Gastroesophageal sphincter (tissue), 4 donors: ENCODE results near the gene RPS24. TPM values are rescaled to one million over a fixed set of nuclear protein-coding genes. Genes with fewer than 3 reads are reported as not detected.
"Not testable (repeated sequence)": the region's sequence is repeated elsewhere in the genome, so short reads cannot be mapped to it uniquely, and the experiment has no call there.

ENCODE experiments used
- ATAC-seq: fragments of 150-250 bp; one replicate; pipeline ENCODE4 v1.9.1; 2016; ENCODE audit warnings: mild to moderate bottlenecking, moderate library complexity
- H3K27ac ChIP-seq, 4 donors: fragments of 200-600 bp; sonication (generic) in 3 of 4; 1 replicate in 3 of 4; 2 replicates in 1 of 4; pipeline ENCODE4 v1.5.1; 2016 to 2019
- H3K27me3 ChIP-seq: fragments of 200-600 bp; sonication (generic); one replicate; pipeline ENCODE4 v1.5.1; 2019
- H3K36me3 ChIP-seq, 2 donors: fragments of 200-600 bp; sonication (generic); one replicate each; pipeline ENCODE4 v1.5.1; 2019; ENCODE audit warnings: control low read depth in 1 of 2
- H3K4me1 ChIP-seq, 3 donors: fragments of 200-600 bp; sonication (generic); 1 replicate in 2 of 3; 2 replicates in 1 of 3; pipeline ENCODE4 v1.5.1; 2016 to 2019; ENCODE audit warnings: control low read depth in 2 of 3
- H3K4me3 ChIP-seq, 2 donors: fragments of 200-600 bp; sonication (generic); one replicate each; pipeline ENCODE4 v1.5.1; 2019; ENCODE audit warnings: mild to moderate bottlenecking in 1 of 2, moderate library complexity in 1 of 2
- H3K9me3 ChIP-seq, 3 donors: fragments of 200-600 bp; sonication (generic); one replicate each; pipeline ENCODE4 v1.5.1; 2017 to 2019; ENCODE audit warnings: control low read depth in 2 of 3
- EP300 ChIP-seq: sonication (generic); formaldehyde crosslinking; IDR thresholded peaks from one replicate; pipeline ENCODE4 v1.6.1; 2017; ENCODE audit warnings: antibody characterized with exemption, mild to moderate bottlenecking
- POLR2A ChIP-seq, 2 donors: fragments of 450-650 bp; IDR thresholded peaks; one replicate each; pipeline ENCODE4 v1.6.1; 2017; ENCODE audit warnings: antibody characterized with exemption in 2 of 2, mild to moderate bottlenecking in 2 of 2, moderate library complexity in 1 of 2
- POLR2AphosphoS5 ChIP-seq: sonication (generic); formaldehyde crosslinking; IDR thresholded peaks from one replicate; pipeline ENCODE4 v1.6.1; 2017; ENCODE audit warnings: antibody characterized with exemption
- WGBS, 2 donors: methylation state at CpG; one replicate each; pipeline ENCODE4 v1.1.5; 2018; ENCODE audit warnings: low coverage in 1 of 2; 5-methylcytosine and 5-hydroxymethylcytosine counted together
- total RNA-seq, 4 donors: library from RNA; depleted of rRNA; stranded (reverse); fragments of >200 nt; gene quantifications; one replicate each; pipeline ENCODE4 v1.1.0, GENCODE V29; 2016
- TF ChIP-seq, protein P1 (sequence below), 4 experiments: fragments of 200-600 bp in 2 of 4; fragments of 450-650 bp in 2 of 4; sonication (generic) in 1 of 4; IDR thresholded peaks; one replicate each; pipeline ENCODE4 v1.5.1; 2017 to 2019; ENCODE audit warnings: antibody characterized with exemption in 4 of 4, mild to moderate bottlenecking in 2 of 4, moderate library complexity in 2 of 4

Gene RPS24
- total RNA-seq, 4 donors from 2014 or later, result 1,244 to 3,223 (median 2,309) TPM

GRCh38 chr10:78066012-78066411 is 32.3 kb downstream of the RPS24 start:
- TF ChIP-seq EP300 (no peak), POLR2A (IDR thresholded peaks at IDR 0.05) (no peak), POLR2AphosphoS5 (no peak)
- TF ChIP-seq, protein P1, sequence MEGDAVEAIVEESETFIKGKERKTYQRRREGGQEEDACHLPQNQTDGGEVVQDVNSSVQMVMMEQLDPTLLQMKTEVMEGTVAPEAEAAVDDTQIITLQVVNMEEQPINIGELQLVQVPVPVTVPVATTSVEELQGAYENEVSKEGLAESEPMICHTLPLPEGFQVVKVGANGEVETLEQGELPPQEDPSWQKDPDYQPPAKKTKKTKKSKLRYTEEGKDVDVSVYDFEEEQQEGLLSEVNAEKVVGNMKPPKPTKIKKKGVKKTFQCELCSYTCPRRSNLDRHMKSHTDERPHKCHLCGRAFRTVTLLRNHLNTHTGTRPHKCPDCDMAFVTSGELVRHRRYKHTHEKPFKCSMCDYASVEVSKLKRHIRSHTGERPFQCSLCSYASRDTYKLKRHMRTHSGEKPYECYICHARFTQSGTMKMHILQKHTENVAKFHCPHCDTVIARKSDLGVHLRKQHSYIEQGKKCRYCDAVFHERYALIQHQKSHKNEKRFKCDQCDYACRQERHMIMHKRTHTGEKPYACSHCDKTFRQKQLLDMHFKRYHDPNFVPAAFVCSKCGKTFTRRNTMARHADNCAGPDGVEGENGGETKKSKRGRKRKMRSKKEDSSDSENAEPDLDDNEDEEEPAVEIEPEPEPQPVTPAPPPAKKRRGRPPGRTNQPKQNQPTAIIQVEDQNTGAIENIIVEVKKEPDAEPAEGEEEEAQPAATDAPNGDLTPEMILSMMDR (IDR thresholded peaks at IDR 0.05), result no peak
- H3K27me3 ChIP-seq, result no peaks in the 10 kb centered on the region
- no peak for ATAC-seq
- WGBS, 2 donors, result 82% methylated on average over 2 of the region's 5 CpGs; no CpG with 5 or more reads in 1 of the 2 donors
- H3K9me3 ChIP-seq, result no peaks in the 10 kb centered on the region
- no peaks in the 10 kb centered on the region for H3K4me1 ChIP-seq
- H3K36me3 ChIP-seq, result no peaks in the 10 kb centered on the region
- no peak overlapping the region for H3K4me3 ChIP-seq
- no peak overlapping the region for H3K27ac ChIP-seq

GRCh38 chr10:78066728-78067430 is 33.2 kb downstream of the RPS24 start:
- Histone ChIP-seq H3K4me3 (no peak overlapping the region), H3K9me3 (no peaks in the 10 kb centered on the region), H3K27ac (no peak overlapping the region), H3K36me3 (no peaks in the 10 kb centered on the region), H3K4me1 (no peaks in the 10 kb centered on the region), H3K27me3 (no peaks in the 10 kb centered on the region)
- no peak for TF ChIP-seq EP300
- TF ChIP-seq POLR2AphosphoS5, result no peak
- TF ChIP-seq, protein P1 (IDR thresholded peaks at IDR 0.05), result no peak
- no peak for TF ChIP-seq POLR2A (IDR thresholded peaks at IDR 0.05)
- WGBS, 2 donors, result 78 to 85% methylated on average over 2 to 8 of the region's 11 CpGs
- no peak for ATAC-seq

DNA sequence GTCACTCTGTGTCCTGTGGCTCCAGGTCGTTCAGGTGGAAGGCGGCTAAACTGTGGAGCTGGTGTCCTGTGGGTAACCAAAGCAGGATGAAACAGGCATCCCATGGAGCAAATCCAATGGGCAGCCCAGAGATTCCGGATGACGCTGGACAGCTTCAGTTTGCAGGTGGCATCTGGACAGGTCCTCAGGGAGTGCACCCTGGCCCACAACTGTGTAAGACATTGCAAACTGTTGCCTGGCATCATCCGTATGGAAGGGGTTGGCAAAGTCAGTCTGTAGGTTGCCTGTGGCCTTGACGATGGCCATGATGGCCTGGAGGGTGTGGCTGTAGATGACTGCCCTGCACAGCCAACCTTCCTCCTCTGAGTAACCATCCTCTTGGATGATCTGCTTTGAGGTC is 35.5 kb downstream of the RPS24 start:
- WGBS, 2 donors, result 92% methylated on average over 2 of the region's 6 CpGs; no CpG with 5 or more reads in 1 of the 2 donors
- TF ChIP-seq POLR2AphosphoS5 (no peak), EP300 (no peak), POLR2A (IDR thresholded peaks at IDR 0.05) (no peak)
- TF ChIP-seq, protein P1 (IDR thresholded peaks at IDR 0.05), result no peak
- Histone ChIP-seq H3K27me3 (no peaks in the 10 kb centered on the region), H3K27ac (no peak overlapping the region), H3K4me3 (no peak overlapping the region), H3K36me3 (no peaks in the 10 kb centered on the region), H3K9me3 (no peaks in the 10 kb centered on the region), H3K4me1 (no peaks in the 10 kb centered on the region)
- no peak for ATAC-seq

DNA sequence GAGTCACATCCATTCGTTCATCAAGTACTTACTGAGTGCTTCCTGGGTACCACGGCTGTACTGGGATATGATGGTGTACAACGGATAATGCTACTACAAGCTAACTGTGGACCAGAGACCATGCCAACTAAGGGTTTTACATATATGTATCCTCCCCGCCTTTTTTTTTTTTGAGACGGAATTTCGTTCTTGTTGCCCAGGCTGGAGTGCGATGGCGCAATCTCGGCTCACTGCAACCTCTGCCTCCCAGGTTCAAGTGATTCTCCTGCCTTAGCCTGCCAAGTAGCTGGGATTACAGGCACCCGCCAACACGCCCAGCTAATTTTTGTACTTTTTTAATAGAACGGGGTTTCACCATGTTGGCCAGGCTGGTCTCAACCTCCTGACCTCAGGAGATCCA is 36.4 kb downstream of the RPS24 start:
- not testable (repeated sequence) for H3K27me3 ChIP-seq, H3K27ac ChIP-seq, H3K9me3 ChIP-seq, H3K4me3 ChIP-seq, ATAC-seq, H3K36me3 ChIP-seq, H3K4me1 ChIP-seq
- 83 to 96% methylated on average over 5 to 9 of the region's 12 CpGs for WGBS, 2 donors

DNA sequence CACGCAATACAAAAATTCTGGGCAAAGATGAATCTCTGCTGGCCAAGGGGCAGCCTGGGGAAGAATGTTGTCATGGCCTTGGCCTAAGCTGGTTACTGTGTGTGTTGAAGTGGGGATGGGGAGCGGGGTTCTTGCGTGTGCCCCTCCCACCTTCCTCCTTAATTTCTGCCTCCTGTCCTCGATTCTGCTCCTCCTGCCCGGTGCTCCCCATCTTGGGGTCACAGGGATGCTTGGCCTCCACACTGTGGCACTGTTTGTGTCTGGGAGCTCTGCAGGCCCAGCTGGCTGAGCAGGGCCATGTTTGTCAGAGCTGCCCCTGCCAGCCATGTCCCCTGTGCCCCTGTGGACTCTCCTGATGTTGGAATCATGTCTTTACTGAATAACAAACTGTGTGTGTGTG is 37.1 kb downstream of the RPS24 start:
- no peak for ATAC-seq
- TF ChIP-seq POLR2AphosphoS5, result no peak
- TF ChIP-seq EP300, result no peak
- TF ChIP-seq, protein P1 (IDR thresholded peaks at IDR 0.05), result no peak
- no peak for TF ChIP-seq POLR2A (IDR thresholded peaks at IDR 0.05)
- no peak overlapping the region for H3K4me3 ChIP-seq
- no peaks in the 10 kb centered on the region for H3K4me1 ChIP-seq
- H3K27ac ChIP-seq, result no peak overlapping the region
- no peaks in the 10 kb centered on the region for H3K36me3 ChIP-seq
- no peaks in the 10 kb centered on the region for H3K9me3 ChIP-seq
- 87% methylated on average over 5 of the region's 5 CpGs; no CpG with 5 or more reads in 1 of the 2 donors for whole genome bisulfite sequencing, 2 donors
- H3K27me3 ChIP-seq, result no peaks in the 10 kb centered on the region
